Skin of body (tissue), 2 donors: ENCODE measurements around the gene SBF1. TPM values are rescaled to one million over a fixed set of nuclear protein-coding genes. Genes with fewer than 3 reads are reported as not detected.
"Not testable (repeated sequence)": the region's sequence is repeated elsewhere in the genome, so short reads cannot be mapped to it uniquely, and the experiment has no call there.

Experiments used
- DNase-seq: peaks from one replicate; lab custom pipeline; 2025; lab: John Stamatoyannopoulos, UW
- total RNA-seq: library from RNA; depleted of rRNA; stranded (reverse); fragments of >200 nt; gene quantifications from one replicate; pipeline ENCODE4 v1.2.3, GENCODE V29; 2014

SBF1 gene
- total RNA-seq, 1 donor from 2014 or later, result 31.9 TPM

GRCh38 chr22:50432877-50433510 lies 41.8 kb downstream of the SBF1 start:
- not testable (repeated sequence) for DNase-seq

- no peak for DNase-seq
Measured at GRCh38 chr22:50432131-50432876, 42.5 kb downstream of the SBF1 start.

GRCh38 chr22:50425179-50425916 lies 49.5 kb downstream of the SBF1 start:
- DNase-seq, result no peak

GRCh38 chr22:50423956-50424355 lies 50.9 kb downstream of the SBF1 start:
- no peak for DNase-seq

GRCh38 chr22:50422961-50423815 lies 51.6 kb downstream of the SBF1 start:
- no peak for DNase-seq

- no peak for DNase-seq
Measured at GRCh38 chr22:50422046-50422445, 52.8 kb downstream of the SBF1 start.

GRCh38 chr22:50420581-50420980 lies 54.3 kb downstream of the SBF1 start:
- DNase-seq, result no peak

- DNase-seq, result no peak
Measured at GRCh38 chr22:50420015-50420414, 54.8 kb downstream of the SBF1 start.

GRCh38 chr22:50419116-50419515 lies 55.7 kb downstream of the SBF1 start:
- DNase-seq, result no peak

GRCh38 chr22:50418624-50419023 lies 56.2 kb downstream of the SBF1 start:
- no peak for DNase-seq

GRCh38 chr22:50417411-50418210 lies 57.2 kb downstream of the SBF1 start:
- DNase-seq, result no peak

- no peak for DNase-seq
Measured at GRCh38 chr22:50416996-50417395, 57.8 kb downstream of the SBF1 start.

GRCh38 chr22:50415426-50415825 lies 59.4 kb downstream of the SBF1 start:
- no peak for DNase-seq

- DNase-seq, result no peak
Measured at GRCh38 chr22:50414476-50415248, 60.2 kb downstream of the SBF1 start.

- DNase-seq, result not testable (repeated sequence)
Measured at GRCh38 chr22:50408954-50409353, 65.9 kb downstream of the SBF1 start.

GRCh38 chr22:50408311-50408710 lies 66.5 kb downstream of the SBF1 start:
- no peak for DNase-seq

GRCh38 chr22:50406416-50407170 lies 68.2 kb downstream of the SBF1 start:
- DNase-seq, result no peak

GRCh38 chr22:50403701-50404101 lies 71.1 kb downstream of the SBF1 start:
- no peak for DNase-seq

GRCh38 chr22:50401907-50402306 lies 72.9 kb downstream of the SBF1 start:
- DNase-seq, result no peak
